Stimulated activated CD8-positive, alpha-beta memory T cell treated with anti-CD3 and anti-CD28 coated beads, Interleukin-4, amount 100 ng/mL, for 1 hour (primary cell): ENCODE data around the gene SBF2.
"Not testable (repeated sequence)": the region's sequence is repeated elsewhere in the genome, so short reads cannot be mapped to it uniquely, and the experiment has no call there.

Source experiments
- DNase-seq, 2 donors: peaks; one replicate each; pipeline ENCODE4 v3.0.0-alpha.2; 2020; ENCODE audit warnings: low read depth in 2 of 2, low spot score in 1 of 2

SBF2 gene

DNA sequence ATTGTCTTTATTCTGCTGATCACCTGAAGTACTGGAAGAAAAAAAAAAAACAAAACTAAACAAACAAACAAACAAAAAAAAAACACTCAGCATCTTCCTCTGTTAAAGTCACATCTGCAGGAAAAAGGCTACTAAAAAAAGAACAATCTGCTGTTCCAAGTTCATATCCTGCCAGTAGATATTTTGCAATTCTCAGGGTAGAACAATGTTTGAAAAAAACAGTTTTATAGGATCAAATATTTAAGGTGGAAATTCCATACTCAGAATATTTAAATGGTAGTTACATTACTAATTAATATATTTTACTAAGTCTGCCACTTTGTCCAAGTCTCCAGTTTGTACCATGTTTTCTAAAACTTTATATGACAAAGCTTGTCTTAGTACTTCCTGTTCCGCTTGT, 175.2 kb downstream of the SBF2 start:
- no peak for DNase-seq

DNA sequence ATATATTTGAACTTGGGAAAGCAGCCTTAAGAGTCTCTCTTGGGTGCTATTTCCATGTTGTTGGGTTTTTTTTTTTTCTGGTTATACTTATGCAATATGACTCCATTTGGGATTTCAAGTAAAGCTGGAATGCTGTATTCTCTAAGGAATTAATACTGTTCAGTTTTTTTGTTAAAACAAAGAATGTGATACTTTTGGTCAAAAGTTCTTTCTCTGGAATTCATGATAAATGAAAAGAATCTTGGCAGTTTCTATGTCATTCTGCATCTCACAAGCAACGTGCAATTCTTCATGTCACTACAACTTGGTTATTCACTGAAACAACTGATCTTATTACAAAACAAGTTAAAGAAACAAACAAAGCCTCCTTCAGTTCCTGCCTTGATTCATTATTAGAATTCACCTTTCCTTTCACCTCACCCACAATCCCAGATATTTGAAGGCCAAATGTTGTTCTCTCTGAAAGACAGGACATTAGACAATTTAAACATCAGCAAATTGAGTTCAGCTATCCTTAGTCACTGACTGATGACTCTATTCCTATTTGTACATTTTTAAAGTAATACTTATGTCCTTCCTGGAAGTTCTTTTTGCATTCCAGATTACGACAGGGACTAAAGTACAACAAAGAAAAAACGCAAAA, 176.2 kb downstream of the SBF2 start:
- no peak for DNase-seq

DNA sequence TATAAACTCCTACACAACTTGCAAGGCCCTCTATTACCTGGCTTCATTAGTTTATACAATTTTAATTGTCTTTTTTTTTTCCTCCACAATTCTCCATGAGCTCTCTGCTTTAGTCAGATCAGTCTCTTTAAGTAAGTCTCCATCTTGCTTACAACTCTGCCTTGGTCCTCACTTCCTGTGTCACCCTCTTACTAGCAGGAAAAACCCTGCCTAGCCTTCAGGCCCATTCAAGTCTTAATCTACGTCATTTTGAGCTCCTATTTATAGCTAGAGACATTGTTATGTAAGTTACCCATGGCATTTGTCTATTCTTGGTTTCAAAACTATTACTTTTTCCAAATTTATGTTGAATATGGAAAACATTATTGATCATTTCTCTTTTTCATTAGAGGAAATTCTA, 177.4 kb downstream of the SBF2 start:
- DNase-seq: no peak

DNA sequence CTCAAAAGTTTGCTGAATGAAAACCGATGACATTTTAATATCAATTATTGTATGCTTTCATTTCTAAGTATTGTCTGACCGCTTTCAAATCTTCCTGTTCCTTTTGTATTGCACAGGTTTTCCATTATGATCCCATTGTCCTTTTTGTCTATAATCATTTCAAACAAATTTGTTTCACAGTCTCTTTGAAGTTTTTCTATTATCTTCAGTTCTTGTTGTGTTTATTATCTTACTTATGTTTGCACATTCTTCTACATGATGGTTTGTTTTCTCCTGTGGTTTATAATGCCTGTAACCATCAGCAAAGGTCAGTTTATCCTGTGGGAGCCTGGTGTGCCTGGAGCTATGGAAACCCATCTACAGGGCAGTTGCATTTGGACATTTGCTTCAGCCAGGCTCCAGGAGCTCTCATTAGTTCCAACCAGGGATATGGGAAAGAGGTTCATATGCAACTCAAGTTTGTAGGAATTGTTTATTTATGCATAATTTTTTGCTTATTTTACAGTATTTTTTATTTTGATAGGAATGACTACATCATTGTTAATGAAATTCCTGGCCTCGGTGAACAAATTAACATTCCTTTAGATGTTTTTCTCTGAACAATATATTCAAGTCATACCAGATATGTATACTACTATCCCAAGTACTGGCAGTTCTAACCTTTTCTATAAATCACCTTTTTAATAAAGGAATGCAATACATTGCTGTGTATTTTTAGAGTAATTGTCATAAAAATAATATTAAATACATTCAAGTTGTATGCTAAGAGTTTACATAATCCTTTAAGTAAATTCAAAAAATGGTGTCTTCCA, 179.2 kb downstream of the SBF2 start:
- DNase-seq: no peak

GRCh38 chr11:10113852-10114251, 180.2 kb downstream of the SBF2 start:
- DNase-seq: no peak

DNA sequence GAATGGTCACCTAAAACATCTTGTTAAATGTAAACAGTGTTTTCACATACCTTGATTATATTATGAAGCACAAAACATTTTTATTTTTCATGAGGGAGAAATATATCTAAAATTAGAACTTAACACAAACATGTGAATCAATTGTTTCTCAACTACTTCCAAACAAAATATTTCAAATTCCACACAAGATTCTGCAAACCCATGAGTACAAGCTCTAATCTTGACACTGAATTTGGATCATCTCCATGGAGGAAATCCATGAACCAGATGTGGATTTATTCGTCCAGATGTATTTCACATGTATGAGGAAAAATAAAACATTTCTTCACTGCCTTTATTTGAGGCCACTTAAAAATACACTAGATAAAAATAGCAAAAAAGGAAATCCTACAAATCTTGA, 184.2 kb downstream of the SBF2 start:
- DNase-seq: no peak

- DNase-seq: no peak
These were observed 184.9 kb downstream of the SBF2 start for GRCh38 chr11:10108915-10109680.

GRCh38 chr11:10107497-10107896, 186.5 kb downstream of the SBF2 start:
- DNase-seq: no peak

- DNase-seq: no peak
These were observed 196.4 kb downstream of the SBF2 start for GRCh38 chr11:10097615-10098014.

DNA sequence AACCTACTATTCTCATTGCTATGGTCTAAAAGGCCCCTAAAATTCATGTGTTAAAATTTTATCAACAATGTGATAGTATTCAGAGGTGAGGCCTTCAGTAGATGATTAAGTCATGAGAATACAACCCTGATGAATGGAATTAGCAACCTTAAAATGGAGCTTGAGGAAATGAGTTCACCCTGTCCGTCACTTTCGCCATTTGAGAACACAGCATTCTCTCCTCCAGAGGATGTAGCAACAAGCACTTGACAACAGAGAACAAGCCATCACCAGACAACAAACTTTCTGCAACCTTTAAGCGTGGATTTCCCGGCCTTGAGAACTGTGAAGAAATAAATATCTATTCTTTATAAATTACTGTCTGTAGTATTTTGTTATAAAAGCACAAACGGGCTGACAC, 197.0 kb downstream of the SBF2 start:
- no peak for DNase-seq

- no peak for DNase-seq
These were observed 198.4 kb downstream of the SBF2 start for GRCh38 chr11:10095412-10096208.

DNA sequence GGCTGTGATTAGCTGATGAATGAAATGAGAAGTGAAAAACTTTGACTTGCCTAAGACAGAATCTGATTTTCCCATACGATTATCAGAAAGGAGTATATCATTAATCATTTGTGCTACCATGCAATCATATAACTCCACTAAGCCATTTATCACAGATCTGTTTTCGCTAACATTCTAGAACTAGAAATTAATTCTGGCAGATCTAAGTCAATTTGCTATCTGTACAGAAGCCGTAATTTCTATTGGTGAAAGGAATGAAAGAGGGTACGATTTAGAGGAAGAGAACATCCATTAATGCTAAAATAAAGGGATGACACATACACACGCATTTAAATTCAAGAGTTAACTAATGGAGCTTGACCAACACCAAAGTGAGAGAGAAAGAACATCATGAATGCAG, 201.6 kb downstream of the SBF2 start:
- no peak for DNase-seq

DNA sequence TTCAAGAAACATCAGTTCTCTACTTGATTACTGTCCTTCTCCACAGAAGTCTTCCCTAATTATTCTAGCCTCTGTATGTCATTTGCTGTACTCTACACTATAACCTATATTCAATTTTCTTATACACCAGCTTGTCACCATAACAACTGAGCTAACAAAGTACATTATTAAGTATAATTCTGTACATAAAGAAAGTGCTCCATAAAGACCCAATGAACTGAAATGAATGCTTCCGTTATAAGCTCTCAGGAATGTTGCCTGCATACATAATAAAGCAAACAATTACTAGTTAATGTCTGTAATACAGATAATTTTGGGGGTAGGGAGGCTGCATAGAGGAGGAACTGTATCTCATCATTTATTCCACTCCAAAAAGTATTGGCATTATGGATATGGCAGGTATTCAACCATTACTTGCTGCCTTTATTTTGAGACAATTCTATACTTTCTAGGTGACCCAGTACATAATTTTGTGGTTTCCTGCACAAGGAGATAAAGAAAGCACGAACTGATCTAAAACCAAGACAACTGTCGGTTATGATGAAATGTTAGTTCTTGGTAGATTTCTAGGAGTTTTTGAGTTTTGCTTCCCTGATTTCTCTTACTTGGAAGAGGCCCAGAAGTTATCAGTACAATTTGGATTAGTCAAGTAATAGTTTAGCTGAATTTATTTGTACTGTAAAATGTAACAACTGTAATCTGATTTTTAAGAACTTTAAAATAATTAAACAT, 202.5 kb downstream of the SBF2 start:
- DNase-seq: no peak

- DNase-seq: not testable (repeated sequence)
These were observed 206.1 kb downstream of the SBF2 start for GRCh38 chr11:10087923-10088225.

DNA sequence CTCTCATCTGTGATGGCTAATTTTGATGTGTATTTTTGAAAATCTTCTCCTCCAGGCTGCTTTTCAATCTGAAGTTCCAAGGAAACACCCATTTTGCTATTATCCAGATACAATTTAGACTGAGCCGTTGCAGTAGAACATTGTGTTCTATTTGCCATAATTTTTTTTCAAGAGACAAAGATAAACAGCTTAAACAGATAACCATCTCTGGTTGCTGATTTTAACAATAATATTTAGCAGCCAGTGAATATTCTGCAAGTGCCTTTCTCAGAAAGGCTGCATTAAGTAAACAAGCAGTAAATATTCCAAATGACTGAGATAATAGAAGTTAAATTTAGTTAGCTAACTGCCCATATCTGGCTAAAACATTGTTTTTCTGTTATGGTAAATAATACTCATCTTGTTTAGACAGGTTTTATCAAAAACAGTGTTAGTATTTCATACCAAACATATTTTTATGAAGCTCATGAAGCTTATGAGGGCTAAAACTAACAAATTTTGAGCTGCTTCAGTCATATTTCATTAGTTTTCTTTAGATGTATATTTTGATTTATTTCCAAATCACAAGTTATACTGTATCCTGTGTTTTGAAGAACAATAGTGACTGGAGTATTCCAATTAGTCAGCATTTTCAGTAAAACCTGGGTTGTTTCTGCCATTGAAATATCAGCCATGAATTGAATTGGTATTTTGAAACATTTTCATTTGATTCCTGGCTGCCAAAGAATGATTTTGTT, 206.7 kb downstream of the SBF2 start:
- DNase-seq: no peak

- DNase-seq: no peak
These were observed 213.9 kb downstream of the SBF2 start for GRCh38 chr11:10080138-10080537.

- DNase-seq: peak in 1 of 2 donors; percentile 2
These were observed 217.4 kb downstream of the SBF2 start for GRCh38 chr11:10076458-10077141.

- no peak for DNase-seq
These were observed 218.9 kb downstream of the SBF2 start for GRCh38 chr11:10075141-10075540.

DNA sequence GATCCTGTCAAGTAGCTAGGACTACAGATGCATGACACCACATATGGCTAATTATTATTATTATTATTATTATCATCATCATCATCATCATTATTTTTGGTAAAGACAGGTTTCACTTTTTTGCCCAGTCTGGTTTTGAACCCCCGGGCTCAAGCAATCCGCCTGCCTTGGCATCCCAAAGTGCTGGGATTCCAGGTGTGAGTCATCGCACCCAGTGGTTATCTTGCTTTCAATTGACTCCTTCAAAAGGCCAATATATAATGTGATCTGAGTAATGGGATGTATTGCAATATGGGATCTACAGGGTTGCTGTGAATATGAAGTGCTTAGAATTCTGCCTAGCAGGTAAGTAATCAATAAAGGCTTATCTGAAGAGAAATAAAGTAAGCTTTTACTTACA, 221.2 kb downstream of the SBF2 start:
- no peak for DNase-seq

- no peak for DNase-seq
These were observed 221.9 kb downstream of the SBF2 start for GRCh38 chr11:10072142-10072541.
